GM21447 (cell line): ENCODE data around the gene GABRG3.

Source experiments
- ATAC-seq: cut with Tn5 transposase; IDR thresholded peaks from one replicate; pipeline ENCODE4 v1.9.1; 2021; ENCODE audit not compliant: unreplicated experiment

The GABRG3 gene

DNA sequence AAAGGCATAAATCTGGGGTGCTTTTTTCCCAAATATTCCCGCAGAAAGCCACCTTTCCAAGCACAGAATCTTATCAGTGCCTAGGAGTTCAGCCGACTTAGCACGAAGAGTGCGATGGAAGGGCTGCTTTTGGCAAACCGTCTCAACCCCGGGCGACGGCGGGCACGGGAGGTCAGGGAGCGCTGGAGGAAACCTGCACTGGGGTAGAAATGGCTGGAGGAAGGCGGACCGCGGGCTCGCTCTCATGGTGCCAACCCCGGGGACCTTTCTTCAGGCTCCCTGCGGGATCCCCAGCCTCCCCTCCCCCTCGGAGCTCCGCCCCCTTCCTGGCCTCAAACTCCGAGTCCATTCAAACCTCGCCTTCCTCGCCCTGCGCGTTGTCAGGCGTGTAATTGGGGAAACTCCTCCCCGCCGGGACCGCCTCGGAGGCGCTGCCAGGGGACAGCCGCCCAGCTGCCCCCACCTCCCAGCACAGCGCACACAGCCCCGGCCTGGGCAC, at the start of gene GABRG3:
Gene GABRG3 (plus strand): TSS at position 470 of the 499 bp plus-strand sequence.
- no peak for ATAC-seq

DNA sequence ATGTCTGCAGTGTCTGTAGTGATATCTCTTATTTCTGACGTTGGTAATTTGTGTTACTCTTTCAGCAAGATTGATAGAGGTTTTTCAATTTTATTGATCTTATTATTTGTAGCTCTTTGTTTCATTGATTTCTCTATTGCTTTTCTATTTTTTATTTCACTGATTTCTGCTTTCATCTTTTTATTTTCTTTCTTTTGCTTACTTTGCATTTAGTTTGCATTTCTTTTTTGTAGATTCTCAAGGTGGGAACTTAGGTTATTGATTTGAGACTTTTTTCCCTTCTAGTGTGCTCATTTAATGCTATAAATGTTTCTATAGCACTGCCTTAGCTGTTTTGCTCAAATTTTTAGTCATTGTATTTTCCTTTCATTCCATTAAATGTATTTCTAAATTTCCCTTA, 49.5 kb upstream of the GABRG3 start:
- ATAC-seq, result no peak

DNA sequence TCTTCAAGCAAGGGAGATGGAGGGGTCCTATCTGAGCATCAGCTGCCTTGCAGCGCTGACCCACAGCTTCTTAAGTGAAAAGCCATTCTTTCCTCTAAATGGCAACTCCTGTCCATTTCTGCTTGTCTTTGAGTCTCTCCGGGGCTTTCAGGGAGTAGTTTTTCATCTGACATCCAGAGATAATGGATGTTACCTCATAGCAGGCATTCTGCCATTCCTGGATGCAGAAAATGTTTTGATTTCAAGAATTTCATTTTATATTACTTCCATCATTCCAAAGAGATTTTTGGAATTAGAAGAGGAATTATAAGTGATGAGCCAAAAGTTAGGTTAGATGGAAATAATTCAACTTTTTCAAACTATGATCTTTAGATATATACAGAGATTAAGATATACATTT, 44.9 kb upstream of the GABRG3 start:
- no peak for ATAC-seq

DNA sequence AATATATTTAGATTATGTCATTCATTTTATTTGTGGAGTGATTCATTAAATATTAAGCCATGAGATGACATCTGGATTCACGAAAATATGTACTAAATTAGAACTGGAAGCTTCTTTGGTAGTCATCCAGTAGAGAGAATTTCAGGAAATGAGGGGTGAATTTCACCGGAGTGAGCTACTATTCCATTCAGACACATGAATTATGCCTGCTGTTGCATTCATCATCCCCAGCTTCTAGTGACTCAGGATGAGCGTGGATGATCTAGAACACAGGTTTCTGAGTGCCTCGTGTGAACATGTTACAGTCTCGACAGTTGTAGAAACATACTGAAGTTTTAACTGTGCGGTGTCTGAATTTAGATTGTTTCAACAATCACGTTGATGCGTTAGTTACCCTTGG, 42.9 kb upstream of the GABRG3 start:
- ATAC-seq, result no peak

DNA sequence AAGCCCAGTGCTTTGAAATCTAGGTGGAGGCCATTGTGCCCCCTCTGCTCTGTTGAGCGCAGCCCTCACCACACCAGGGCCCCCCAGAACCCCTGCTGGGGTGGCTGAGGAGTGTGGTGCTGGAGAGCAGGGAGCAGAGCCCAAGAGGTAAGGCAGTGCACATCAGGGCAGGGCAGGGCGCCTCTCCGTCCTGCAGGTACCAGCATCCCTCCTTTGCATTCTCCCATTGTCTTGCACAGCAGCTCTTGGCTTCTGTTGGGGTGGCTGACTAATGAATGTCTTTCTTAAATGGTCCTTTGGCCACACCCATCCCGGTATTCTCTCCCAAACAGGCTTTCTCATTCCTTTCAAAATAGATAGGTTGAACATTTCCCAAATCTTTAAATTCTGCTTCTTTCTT, 41.4 kb upstream of the GABRG3 start:
- ATAC-seq, result no peak

DNA sequence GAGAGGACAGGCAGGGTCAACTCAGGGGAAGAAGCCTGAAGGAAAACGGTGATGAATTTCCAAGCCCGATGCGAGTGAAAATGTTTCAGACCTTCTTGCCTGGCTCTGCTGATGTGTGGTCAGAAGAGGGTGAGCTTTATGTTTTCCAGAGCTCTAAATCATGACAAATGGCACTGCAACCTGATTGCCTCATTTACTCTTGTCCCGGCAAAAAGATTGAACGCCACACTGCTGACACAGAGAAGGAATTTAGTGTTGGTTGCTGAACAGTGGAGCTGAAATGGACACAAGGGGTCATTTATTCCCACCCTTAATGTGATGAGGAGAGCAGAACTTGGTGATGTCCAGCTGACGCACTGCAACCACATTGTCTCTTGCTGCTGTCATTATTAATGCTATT, 36.1 kb upstream of the GABRG3 start:
- no peak for ATAC-seq

DNA sequence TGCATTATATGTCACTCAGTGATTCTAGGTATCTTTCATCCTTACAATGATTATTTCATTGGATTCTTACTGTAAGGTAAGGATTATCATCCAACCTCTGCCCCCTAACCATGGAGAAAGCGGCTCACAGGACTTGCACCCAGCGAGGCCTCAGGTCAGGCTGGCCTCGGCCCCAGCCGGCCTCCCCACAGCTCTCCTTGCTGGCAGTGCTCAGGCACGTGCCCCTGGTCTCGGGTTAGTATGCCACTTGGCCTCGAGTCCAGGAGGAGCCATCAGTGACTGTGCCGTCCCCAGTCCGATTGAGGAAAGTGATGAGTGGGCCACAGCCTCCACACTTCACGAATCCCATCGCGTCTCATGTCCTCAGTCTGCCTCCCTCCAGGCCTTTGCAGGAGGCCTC, 35.7 kb upstream of the GABRG3 start:
- ATAC-seq, result no peak

DNA sequence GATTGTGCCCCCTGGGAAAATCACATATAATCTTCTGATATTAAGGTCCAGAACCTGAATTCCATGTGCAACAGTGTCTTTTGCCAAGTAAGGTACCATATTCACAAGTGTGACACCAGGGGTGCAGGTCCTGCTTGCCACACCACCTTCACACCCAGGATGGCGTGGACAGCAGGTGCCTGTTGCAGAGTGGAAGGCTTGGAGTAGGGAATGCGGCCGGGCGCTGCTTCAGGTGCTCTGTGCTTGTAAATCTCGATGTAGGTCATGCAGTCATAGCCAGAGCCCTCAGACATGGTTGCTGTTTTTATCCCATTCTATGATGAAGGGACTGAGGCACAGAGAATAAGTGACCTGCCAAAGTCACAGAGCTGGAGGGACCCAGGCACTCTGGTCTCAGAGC, 34.5 kb upstream of the GABRG3 start:
- ATAC-seq, result no peak

DNA sequence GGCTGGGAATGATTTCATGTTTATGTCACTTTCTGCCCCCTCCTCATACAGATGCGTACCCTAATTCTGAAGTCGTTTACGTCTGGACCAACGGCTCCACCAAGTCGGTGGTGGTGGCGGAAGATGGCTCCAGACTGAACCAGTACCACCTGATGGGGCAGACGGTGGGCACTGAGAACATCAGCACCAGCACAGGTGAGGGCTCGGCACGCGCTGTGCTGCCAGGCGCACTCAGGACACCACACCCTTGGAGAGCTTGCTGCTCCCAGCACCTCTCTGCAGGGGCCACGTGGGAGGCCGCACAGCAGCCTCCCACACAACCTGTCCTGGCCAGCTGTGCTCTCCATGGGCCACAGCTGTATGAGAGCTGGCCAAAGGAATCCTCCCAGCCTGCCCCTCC, 33.8 kb upstream of the GABRG3 start:
- no peak for ATAC-seq

DNA sequence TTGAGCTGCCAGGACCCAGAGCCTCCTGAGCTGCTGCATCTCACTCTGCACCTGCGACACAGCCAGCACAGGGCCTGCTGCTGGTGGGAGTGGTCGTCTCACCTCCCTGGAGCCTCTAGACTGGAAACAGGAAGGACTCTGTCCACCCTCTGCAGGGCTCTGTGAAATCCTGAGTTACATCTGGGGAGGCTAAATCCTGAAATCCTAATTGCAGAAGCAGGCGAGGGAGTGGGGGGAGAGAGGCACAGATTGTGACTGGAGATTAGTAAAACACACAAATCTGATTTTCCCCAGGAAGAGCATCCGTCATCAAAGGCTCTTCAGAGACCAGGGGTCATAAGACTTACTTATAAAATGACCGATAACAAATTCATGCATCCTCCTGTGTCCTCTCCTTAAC, 31.6 kb upstream of the GABRG3 start:
- no peak for ATAC-seq

DNA sequence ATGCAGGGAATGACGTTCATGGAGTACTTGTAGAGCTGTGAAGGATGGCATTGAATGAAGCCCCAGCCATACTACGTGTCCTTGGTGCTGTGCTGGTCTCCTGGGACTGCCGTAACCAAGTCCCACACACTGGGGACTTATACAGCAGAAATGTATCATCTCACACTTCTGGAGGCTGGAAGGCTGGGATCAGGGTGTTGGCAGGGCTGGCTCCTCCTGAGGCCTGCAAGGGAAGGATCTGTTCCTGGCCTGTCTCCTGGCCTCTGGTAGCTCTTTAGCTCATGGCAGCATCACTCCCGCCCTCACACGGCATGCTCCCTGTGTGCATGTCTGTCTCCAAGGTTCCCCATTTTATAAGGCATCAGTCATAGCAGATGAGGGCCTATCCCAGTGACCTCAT, 29.5 kb upstream of the GABRG3 start:
- ATAC-seq, result no peak

DNA sequence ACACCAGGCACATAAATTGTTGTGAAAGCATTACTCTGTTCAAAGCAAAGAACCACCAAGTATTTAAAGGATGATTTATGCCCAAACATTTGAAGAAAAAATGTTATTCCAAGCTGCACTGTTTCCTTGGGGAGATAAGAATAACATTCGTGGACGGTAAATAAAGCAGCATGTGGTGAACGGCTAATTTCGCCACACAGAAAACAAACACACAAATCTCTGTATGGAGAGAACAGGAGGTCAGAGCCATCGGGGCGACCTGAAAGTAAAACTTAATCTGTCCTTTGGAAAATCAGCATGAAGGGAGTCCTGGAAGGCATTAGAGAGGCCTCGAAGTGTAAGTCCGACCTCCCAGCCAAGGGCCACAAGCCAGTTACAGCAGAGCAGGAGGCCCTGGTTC, 27.1 kb upstream of the GABRG3 start:
- ATAC-seq, result no peak

DNA sequence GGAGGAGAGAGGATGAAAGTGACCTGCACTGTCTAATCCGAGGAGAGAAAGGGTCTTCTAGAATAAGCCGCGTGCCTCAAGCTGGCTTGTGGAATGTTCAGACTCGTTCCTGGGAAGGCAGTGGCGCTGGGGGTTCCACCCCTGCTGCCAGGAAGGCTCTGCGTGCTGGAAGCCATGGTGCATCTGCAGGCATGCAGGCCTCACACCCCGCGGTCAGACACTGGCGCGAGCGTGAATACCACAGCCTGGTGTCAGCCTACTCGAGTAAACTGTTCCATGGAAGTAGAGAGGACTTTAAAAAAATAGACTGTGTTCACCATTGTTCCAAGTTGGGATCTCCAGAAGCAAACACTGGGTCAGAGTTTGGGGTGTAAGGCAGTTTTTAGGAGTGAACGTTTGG, 25.9 kb upstream of the GABRG3 start:
- no peak for ATAC-seq

DNA sequence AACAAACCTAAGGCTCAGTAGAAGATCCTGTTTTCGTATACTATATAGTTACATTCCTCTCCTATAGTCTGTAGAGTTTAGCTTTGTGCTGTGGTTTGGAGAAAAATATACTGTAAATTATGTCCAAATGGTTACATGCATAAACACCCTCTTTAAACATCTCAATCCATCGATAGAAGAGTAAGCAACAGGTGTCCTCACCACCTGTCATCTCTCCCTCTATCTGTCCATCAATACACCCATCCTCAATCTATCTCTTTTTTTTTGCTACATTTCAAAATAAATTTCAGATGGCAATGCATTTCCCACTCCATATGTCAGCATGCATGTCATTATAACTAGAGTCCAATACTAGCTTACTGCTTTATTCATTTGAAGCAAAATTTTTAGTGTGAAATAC, 21.0 kb upstream of the GABRG3 start:
- no peak for ATAC-seq

DNA sequence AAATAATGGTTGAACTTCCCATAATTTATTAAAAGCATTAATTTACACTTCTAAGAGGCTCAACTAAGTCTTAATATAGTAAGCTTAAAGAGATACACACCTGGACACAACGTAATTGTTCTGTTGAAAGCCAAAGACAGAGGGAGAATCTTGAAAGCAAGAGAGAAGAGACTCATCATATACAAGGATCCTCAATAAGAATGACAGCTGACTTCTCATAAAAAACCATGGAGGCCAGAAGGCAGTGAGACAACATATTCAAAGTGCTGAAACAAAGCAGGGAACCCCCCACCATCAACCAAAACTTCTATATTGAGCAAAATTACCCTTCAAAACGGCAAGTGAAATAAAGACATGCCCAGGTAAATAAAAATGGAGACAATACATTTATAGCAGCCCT, 16.6 kb upstream of the GABRG3 start:
- no peak for ATAC-seq

DNA sequence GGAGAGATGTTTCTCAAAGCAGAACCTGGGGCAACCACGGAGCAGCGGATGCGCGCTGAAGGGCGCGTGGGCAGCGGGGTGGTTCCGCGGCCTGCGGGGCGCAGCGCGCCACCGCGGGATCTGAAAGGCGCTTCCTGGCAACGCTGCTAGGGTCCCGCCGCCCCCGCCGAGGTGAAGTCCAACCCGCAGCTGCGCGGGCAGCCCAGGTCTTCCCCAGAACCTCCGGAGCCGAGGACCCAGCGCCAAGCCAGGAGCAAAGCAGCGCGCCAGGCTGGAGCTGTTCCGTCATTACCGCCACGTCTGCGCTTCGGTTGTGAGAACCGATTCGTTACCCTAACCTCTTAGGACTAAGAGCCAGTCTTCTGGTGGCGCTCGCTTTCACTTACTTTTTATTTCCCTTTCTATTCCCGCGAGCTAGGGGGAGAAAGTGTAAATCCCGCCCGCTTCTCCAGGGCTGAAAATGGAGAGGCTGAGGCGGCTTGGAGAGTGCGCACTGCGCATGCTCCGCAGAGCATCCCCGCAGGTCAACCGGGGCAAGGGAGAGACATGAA, 3.2 kb upstream of the GABRG3 start:
- ATAC-seq, result no peak

DNA sequence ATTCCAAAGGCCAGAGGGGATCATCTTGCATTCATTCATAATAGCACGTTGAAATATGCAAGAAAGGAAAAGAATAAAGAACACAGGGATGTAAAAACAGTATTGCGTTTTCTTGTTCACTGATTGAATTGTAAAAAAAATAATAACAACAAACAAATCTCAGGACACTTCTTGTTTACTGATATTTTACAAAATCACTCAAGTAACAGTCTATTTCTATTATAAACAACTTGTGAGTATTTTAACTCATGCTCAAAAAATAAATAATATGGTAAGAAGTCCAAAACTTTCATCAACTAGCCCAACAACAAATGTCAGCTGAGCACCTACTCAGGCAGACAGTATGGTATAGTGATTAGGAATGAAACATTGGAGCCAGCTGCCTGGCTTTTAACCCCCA, 2.2 kb upstream of the GABRG3 start:
- ATAC-seq, result no peak

DNA sequence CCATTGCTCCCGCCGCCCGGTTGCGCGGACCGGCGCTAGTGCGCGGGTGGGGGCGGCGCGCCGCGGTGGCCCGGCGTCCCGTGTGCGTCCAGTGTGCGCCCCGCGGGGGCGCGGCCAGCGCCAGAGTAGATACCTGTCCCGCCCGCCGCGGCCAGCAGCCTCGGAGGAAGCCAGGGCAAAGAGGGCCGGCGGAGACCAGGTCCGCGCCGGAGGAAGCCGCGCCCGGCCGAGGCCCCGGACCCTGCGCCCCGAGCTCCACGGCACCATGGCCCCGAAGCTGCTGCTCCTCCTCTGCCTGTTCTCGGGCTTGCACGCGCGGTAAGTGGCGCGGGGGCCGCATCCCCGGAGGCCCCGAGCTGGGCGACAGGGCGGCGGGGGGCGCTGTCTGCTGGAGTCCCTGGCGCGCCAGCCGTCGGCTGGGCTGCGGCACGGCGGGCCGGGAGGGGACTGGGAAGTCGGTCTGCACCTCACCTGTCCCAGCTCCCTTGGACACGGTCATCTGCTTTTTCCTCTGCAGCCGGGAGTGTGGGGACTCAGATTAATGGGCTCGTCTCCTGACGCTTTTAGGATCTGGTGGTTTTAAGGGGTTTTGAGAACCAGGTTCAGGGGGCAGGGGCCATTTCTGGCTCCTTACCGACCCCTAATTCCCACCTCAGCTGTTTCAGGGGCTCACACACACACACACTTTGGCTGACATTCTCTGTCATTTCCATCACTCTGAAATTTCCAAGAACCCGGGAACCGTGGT, 464 bp downstream of the GABRG3 start:
- no peak for ATAC-seq

DNA sequence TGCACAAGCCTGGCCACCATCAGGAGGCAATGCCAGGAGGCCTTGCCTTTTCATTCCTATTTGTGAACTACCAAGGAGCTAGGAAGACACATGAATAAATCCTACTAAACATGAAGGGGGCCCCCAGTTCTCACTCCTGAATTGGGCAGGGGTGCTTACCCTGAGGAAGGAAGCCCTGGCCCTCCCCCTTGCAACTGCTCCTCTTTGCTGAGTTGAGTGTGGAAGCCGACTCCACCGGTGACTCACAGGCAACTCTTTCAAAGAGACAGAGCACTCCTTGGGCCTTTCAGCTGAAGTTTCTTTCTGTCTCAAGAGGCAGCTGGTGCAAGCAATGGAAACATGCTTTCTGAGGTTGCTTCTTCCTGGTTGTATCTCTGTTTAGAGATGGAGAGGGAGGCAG, 1.7 kb downstream of the GABRG3 start:
- no peak for ATAC-seq

DNA sequence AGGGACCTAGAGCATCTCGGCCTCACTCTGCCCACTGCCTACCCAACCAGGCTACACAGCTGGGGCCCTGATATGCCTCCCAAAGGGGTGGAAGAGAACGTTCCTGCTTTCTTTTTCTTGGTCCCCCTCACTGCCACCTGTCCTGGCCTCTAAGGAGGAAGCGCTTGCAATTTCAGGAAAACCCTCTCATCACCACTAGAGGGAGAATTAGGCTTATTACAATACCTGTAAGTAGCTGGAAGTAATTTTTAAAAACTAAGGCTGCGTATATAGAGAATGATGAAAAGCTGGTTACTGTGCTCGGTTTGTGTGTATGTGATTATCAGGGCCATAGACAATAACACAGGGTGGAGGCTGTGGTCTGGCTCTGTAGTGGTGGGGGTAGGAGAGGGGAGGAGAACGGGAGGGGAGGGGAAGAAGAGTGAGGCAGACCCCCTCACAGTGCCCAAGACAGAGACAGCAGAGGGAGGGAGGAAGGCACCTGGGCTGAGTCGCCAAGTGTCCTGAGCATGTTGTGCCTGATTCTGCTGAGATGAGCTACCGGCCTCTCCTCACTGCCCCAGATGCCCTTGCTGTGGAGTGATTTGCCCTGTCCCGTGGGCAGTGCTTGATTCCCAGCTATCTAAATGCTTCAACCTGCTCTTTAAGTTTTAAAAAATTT, 3.3 kb downstream of the GABRG3 start:
- no peak for ATAC-seq

DNA sequence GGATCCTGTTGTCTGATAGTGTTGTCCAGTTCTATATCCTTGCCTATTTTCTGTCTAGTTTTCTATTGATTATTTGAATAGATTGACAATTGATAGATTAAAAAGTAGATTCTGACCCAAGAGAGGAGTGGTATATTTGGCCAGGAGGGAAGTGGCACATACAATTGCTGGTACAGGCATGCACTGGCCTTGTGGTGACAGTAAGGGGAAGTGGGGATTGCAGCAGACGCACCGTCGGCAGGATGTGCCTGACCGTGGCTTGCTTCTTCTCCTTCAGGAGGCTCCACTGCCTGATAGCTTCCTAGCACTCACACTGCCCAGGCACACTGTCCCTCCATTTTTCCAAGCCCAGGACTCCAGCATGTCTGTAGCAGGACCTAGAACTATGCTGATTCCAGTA, 10.5 kb downstream of the GABRG3 start:
- no peak for ATAC-seq

DNA sequence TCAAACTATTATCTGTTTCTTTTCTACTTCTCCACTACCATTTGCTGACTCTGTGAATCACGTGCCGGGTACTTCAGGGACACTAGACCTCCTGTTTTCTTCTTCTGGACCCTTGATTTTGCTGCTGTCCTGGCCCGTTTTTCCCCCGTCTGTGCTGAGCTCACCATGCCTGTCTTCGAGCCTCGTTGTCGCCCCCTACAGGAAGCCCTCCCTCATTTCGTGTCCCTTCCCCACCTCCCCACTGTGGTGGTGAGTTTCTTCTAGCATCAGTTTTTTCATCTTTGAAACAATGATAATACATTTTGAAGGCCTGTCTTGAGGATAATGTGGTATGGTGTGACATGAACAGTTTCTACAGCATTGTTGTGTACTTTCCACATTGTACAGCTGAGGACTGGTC, 12.8 kb downstream of the GABRG3 start:
- ATAC-seq, result no peak
